GM21360 (cell line): ENCODE measurements around the gene ATCAY.
"Not testable (repeated sequence)": the region's sequence is repeated elsewhere in the genome, so short reads cannot be mapped to it uniquely, and the experiment has no call there.

Source experiments
- ATAC-seq: cut with Tn5 transposase; IDR thresholded peaks from one replicate; pipeline ENCODE4 v1.9.1; 2021; ENCODE audit warnings: mild to moderate bottlenecking, moderate library complexity; ENCODE audit not compliant: unreplicated experiment

Gene ATCAY

DNA sequence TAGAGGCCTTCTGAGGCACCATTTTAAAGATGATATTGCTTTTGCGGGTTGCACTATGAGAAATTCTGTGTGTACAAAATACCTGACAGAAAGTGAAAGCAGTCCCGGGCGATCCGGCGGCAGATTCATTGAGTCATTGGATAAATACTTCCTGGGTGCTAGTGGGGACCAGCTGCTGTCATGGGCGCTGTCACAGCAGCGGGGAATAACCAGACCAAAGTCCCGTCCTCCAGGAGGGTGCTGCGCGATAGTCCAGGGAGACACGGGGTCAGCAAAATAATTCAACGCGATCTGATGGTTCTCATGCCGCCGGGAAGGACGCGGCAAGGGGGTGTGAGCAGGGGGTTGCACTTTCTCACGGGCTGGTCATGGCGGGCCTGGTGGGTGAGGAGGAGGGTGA lies 25.2 kb upstream of the ATCAY start:
- no peak for ATAC-seq

DNA sequence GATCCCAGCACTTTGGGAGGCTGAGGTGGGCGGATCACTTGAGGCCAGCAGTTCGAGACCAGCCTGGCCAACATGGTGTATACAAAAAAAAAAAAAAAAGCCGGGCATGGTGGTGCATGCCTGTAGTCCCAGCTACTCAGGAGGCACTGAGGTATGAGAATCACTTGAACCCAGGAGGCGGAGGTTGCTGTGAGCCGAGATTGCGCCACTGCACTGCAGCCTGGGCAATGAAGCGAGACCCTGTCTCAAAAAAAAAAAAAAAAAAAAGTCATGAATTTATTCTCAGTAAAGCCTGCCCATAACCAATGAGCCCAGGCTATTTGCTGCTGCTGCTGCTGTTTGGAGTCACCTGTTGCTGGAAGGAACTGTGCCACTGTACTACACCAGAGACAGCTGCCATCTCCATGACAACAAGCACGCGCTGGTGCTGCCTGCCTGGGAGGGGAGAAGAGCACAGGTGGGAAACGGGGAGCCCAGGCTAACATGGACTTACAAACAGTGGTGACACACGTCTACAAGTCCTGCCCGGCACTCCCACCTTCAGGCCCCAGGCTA lies 23.0 kb upstream of the ATCAY start:
- ATAC-seq, result no peak

DNA sequence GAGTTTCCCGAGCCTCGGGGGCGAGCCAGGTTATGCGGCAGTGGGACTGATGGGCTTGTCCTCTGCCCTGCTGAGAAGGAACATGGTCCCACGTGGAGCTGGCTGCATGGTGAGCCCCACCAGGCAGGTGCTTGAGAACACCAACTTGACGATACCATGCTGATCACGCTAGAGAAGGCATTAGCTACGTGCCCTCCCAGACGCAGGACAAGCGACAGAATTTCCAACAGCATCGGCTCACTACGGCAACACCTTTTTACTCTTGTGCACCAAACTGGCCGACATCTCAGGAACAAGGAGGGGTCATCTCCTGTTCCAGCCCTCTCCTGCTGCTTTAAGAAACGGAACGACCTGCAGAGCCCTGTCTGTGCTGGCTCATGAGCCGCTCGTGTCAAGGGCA lies 20.0 kb upstream of the ATCAY start:
- ATAC-seq, result no peak

DNA sequence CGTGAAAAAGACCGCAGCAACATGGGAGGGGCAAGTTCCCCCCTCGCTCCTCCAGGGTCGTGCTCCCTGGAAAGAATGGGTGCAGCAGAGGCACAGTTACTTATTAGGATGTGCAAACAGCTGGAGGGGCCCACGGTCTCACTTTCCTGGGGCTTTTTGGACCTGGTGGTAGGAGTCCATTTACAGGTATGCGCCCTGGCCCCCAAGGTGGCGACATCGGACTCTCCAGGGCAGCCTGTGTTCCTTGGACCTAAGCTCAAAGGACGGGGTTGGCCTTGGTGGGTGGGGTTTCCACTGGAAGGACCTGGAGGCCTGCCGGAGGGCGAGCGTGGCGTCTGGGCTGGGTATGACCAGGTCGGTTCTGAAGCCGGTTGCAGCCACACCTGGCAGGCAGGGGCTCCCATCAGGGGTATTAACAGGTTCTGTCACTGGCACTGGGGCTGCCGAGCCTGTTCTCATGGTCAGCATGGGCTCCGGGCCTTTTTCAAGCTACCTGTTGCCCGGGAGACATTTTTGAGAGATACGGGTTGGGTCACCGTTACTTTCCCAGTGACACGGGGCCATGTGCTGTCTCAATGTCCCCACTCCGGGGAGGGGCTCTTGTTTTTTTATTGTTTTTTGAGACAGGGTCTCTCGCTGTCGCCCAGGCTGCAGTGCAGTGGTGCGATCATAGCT lies 17.5 kb upstream of the ATCAY start:
- no peak for ATAC-seq

DNA sequence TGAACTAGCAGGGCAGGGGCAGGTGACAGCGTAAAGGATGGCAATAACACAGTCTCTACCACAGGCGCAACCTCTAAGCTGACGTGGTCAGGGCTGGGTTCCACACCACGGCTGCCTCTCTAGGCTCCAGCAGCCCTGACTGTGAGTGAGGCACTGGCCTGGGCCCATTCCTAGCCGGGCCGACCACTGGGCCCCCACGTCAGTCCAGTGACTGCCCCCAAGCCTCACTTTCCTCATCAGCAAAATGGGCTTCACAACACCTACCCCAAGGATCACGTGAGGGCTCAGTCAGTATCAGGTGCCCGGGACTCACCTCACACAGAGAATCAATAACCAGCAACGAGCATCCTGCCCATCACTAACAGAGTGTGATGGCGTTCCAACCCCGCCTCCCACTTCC lies 16.8 kb upstream of the ATCAY start:
- ATAC-seq, result no peak

DNA sequence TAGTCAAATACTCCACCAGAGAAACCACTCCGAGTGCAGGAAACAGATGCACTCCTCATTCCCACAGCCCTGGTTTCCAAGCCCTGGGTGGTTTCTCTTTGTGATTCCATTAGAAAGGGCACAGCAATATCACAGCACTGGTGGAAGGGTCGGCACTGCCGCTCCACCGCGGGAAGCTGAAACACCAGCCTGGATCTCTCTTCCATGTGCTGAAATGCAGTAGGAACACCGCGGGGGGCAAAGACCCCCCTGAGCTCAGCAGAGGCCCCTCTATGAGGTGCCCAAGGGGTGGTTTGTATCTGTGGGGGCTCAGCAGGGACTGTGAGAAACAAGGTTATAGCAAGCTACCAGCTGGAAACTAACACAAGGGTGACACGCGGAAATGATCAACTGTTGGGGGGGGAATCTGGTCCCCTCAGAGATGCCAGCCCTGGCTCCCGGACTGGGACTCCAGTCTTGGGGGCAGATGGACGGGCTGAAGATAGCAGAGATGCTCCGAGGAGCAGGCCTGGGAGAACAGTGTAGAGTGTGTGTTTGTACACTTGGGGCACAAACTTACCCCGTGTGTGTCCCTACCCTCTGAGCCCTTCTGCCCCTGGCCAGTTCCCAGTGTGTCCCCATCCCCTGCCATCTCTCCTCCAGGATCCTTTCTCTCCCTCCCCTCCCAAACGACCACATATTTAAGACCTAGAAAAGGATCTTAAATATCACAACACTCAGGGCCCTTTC lies 13.4 kb upstream of the ATCAY start:
- no peak for ATAC-seq

DNA sequence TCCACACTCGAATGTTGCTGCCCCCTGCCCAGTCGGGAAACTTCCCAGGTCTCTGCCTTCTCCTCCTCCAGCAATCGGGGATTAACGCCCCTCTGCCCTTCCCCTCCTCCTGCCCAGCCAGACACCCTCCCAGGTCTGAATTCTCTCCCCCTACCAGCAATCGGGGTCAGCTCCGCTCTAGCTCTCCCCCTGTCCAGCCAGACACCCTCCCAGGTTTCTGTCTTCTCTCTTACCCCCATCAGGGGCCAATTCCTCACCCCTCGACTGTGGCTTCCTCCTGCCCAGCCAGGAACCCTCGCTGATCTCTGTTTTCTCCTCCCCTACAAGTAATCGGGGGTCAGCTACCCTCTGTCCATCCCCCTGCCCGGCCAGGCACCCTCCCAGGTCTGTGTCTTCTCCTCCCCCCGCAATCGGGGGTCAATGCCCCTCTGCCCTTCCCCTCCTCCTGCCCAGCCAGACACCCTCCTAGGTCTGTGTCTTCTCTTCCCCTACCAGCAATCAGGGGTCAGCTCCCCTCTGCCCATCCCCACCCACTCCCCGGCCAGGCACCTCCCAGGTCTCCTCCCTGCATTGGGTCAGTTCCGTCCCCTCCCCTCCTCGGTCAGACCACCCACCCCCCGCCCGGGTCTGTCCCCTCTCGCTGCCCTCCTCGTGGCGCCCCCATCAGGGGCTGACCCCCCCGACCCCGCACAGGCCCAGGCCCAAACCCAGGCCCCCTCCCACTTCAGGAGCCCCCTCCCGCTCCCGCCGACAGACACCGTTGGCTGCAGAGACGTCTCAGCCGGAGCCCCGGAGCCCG lies 12.3 kb upstream of the ATCAY start:
- ATAC-seq, result no peak

DNA sequence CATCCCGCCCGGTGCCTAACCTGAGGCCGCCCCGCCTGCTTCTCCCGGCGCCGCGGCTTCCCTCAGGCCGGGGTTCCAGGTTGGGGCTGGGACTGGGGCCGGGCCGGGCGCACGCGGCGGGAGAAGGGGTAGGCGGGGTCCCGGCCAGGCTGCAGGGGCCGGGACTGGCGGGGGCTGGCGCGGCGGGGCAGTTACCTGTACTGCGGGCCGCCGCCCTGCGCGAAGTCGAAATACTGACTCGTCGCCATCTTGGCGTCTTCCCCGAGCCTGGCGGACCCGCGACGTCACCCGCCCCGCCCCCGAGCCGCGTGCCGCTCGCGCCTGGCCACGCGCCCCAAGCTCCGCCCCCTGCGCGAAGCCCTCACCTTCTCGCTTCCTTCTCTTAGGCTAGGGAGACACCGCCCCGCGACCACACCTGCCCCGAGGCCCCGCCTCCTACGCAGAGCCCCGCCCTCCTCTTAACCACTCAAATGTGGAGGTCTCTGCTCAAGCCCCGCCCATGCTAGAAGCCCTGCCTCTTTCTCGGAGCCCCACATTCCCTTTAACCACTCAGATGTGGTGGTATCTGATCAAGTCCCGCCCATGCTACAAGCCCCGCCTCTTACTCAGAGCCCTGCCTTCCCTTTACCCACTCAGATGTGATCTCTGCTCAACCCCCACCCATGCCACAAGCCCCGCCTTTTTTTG lies 11.6 kb upstream of the ATCAY start, which contains the start of gene ZFR2:
Gene ZFR2 (minus strand): TSS at position 269 of the 687 bp plus-strand sequence. CDS start 21 bp downstream, at position 248.
- no peak for ATAC-seq

DNA sequence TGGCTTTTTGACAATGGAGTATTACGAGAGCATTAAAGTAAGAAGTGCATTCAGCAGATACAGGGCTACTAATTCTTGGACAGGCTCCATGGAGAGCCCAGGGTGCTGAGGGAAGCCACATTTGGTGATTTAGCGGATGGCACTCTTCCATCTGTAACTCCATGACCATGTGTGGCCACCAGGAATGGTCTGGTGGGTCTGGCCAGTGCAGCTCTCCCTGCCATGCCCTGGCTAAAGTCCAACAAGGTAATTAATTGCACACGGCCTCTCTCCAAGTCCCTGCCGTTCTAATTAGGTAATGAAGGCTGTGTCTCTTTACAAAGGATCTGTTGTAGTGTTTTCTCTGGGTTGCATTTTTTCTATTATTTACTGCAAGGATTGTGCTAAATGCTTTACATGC lies 7.3 kb upstream of the ATCAY start:
- ATAC-seq, result no peak

DNA sequence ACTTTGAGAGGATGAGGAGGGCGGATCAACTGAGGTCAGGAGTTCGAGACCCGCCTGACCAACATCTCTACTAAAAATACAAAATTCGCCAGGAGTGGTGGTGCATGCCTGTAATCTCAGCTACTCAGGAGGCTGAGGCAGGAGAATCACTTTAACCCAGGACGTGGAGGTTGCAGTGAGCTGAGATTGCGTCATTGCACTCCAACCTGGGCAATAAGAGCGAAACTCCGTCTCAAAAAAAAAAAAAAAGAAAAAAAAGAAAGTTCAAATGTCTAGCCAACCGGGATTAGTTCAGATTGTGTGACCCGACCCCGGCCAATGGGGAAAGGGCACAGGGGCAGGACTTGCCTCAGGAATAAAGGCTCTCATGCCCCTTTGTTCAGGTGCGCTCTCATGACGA lies 5.8 kb upstream of the ATCAY start:
- not testable (repeated sequence) for ATAC-seq

DNA sequence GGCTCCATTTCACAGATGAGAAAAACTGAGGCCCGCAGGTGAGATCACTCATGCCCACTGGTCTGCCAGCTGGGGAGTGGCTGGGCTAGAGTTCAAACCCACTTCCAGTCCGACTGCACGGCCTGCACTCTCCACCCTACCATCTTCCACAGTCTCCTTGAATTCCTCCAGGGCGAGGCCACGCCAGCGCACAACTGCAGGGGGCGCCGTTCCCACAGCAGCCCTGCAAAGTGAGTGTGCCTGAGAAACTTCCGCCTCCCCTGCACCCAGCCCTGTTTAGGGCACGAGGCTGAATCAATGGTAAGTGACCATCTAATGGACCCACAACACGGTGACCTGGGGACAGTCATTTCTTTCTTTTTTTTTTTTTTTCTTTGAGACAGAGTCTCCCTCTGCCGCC lies 829 bp upstream of the ATCAY start:
- ATAC-seq, result no peak

DNA sequence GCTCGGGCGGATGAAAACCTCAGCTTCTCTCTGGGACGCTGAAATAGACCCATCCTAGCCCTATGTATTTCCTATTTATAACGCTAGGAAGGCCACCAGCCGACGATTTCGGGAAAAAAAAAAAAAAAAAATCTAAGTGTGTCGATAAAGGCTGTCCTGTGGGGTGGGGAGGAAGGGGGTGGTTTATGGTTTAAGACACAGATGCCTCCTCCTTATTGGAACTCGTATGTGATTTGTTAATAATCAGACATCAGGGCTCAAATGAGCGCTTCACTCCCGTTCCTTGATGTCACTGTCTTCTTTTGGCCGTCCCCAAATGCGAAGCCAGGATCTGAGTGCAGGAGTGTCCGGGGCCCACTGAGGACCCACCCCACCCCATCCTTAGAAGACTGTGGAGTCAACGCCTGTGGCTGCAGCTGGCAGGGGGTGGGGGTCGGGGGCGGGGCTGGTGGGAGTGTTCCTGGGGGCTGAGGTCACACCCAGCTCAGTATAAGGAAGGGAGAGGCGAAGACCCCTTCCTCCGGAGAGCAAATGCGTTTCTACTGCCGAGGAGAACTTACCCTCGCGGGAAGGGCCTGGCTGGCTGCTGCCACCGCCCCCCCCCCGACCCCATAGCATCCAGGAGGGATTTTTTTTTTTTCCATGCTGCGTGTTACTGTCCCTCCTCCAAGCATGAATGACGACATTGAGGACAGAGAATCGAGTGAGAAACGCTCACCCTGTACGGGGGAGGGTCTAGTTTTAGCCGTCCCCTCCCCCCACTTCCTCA lies 971 bp downstream of the ATCAY start:
- ATAC-seq, result no peak

DNA sequence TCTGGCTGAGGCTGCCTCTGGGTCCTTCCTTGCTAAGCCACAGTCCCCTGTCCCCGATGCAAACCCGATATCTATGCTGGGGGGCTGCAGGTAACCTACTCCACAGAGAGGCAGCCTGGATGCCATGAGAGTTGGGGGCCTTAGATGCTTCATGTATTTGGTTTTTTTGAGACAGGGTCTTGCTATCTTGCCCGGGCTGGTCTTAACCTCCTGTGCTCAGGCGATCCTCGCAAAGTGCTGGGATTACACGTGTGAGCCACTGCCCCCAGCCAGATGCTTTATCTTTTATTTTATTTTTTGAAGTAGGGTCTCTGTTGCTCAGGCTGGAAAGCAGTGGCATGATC lies 1.5 kb downstream of the ATCAY start:
- ATAC-seq, result no peak

DNA sequence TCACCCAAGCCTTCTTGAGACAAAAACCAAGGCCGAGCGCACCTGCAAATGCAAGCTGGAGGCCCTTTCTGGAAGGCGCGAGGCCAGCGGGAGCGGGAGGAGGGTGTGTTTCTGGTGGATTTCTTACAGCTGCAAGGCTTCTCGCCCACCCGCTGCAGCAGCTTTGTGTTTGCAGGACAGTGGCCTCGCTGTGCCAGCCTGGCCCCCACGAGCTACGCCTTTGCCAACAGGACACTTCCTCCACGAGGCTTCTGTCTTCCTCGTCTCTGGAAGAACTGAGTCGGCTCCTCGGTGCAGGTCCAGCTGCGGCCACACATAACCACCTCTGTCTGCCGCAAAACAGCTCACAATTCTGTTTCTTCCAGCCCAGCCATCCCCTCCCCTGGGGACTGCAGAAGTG lies 10.1 kb downstream of the ATCAY start:
- ATAC-seq, result no peak

DNA sequence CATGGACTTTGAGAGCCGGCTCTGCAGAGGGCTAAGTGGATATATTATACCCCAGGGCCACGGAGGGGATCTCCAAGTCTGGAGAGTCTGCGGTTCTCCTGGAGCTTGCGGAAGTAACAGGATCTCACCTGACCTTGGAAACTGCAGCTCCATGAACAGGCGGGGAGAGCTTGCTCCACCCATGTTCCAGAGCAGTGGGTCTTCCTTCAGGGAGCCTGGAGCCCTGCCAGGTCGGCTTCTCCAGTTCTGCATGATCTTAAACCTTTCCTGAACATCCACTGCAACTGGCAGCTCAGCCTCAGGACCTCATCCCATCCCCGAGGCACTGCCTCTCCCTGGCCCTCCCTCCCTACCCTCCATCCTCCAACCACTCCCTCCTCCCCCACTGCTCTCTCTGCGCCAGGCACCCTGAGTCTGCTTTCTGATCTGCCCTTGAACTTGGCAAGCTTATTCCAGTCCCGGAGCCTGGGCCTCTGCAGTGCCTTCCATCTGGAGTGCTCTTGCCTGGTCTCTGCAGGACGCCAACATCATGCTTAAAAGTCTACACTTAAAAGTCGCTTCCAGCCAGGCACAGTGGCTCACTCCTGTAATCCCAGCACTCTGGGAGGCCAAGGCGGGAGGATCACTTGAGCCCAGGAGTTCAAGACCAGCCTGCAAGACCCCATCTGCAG lies 13.2 kb downstream of the ATCAY start:
- no peak for ATAC-seq

DNA sequence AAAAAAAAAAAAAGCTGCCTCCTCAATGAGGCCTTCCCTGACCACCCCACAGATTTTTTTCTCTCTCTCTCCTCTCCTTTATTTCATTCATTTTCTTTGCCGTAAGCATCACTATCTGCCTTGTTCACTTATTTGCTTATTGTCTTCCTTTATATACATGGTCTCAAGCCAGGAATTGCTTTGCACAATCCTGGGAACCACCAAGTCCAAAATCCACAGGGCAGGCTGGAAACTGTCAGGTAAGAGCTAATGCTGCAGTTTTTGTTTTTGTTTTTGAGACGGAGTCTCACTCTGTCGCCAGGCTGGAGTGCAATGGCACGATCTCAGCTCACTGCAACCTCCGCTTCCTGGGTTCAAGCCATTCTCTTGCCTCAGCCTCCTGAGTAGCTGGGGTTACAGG lies 14.5 kb downstream of the ATCAY start:
- not testable (repeated sequence) for ATAC-seq

DNA sequence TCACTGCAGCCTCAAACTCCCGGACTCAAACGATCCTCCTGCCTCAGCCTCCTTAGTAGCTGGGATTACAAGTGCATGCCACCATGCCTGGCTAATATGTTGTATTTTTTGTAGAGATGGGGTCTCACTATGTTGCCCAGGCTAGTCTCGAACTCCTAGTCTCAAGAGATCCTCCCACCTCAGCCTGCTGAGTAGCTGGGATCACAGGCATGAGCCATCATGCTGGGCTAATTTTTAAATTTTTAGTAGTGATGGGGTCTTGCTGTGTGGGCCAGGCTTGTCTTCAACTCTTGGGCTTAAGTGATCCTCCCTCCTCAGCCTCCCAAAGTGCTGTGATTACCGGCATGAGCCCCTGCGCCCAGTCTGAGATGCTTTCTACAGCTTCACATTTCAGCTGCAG lies 15.3 kb downstream of the ATCAY start:
- no peak for ATAC-seq

DNA sequence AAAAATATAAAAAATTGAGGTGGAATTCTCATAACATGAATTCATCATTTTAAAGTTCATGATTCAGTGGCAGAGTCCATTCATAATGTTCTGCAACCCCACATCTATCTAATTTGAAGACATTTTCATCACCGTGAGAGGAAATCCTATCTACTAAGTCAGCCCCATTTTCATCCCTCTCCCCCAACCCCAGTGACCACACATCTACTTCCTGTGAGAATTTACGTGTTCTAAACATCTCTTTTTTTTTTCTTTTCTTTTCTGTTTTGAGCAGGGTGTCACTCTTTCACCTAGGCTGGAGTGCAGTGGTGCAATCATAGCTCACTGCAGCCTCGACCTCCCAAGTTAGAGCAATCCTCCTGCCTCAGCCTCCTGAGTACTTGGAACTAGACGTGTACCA lies 17.5 kb downstream of the ATCAY start:
- ATAC-seq, result no peak

DNA sequence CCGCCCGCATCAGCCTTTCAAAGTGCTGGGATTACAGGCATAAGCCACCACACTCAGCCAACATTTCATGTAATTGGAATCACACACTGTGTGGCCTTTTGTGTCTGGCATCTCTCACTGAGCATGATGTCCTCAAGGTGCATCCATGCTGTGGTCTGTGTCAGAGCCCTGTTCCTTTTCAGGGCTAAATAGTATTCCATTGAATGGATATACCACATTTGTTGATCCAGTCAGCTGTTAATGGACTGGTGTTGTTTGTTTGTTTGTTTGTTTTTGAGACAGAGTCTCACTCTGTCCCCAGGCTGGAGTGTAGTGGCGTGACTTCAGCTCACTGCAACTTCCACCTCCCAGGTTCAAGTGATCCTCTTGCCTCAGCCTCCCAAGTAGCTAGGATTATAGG lies 17.9 kb downstream of the ATCAY start:
- ATAC-seq, result no peak
